Activated naive CD8-positive, alpha-beta T cell treated with anti-CD3 and anti-CD28 coated beads, Interleukin-2, amount 50 U/mL, for 16 hours (primary cell): ENCODE results near the gene PAPLN.
"Not testable (repeated sequence)": the region's sequence is repeated elsewhere in the genome, so short reads cannot be mapped to it uniquely, and the experiment has no call there.

Experiments
- DNase-seq: peaks from one replicate; pipeline ENCODE4 v3.0.0-alpha.2; 2020; ENCODE audit warnings: low read depth, low spot score

Gene PAPLN, protein sequence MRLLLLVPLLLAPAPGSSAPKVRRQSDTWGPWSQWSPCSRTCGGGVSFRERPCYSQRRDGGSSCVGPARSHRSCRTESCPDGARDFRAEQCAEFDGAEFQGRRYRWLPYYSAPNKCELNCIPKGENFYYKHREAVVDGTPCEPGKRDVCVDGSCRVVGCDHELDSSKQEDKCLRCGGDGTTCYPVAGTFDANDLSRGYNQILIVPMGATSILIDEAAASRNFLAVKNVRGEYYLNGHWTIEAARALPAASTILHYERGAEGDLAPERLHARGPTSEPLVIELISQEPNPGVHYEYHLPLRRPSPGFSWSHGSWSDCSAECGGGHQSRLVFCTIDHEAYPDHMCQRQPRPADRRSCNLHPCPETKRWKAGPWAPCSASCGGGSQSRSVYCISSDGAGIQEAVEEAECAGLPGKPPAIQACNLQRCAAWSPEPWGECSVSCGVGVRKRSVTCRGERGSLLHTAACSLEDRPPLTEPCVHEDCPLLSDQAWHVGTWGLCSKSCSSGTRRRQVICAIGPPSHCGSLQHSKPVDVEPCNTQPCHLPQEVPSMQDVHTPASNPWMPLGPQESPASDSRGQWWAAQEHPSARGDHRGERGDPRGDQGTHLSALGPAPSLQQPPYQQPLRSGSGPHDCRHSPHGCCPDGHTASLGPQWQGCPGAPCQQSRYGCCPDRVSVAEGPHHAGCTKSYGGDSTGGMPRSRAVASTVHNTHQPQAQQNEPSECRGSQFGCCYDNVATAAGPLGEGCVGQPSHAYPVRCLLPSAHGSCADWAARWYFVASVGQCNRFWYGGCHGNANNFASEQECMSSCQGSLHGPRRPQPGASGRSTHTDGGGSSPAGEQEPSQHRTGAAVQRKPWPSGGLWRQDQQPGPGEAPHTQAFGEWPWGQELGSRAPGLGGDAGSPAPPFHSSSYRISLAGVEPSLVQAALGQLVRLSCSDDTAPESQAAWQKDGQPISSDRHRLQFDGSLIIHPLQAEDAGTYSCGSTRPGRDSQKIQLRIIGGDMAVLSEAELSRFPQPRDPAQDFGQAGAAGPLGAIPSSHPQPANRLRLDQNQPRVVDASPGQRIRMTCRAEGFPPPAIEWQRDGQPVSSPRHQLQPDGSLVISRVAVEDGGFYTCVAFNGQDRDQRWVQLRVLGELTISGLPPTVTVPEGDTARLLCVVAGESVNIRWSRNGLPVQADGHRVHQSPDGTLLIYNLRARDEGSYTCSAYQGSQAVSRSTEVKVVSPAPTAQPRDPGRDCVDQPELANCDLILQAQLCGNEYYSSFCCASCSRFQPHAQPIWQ

DNA sequence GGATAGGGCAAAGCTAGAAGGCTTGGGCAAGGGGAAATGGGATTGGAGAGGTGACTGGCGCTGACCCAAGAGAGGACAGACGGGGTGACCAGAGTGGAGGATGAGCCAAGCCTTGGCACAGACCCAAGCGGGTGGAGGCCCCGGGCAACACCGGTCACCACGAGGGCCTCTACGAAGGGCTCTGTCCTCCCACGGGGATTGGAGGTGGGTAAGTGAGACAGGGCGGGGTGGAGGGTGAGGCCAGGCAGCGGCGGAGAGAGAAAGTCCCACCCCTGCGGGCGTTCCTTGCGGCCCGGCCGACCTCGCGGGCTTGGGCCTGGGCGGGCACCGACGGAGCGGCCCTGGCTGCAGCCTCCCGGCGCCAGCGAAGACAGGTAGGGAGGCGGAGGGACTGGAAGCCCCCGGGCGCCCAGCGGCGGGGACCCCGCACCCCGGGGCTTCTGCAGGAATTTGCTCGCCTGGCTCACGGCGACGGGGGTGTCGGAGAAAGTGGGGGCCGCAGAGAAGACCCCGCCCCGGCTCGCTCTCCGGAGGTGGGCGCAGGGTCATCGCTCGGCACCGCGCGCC lies at the start of gene PAPLN:
Gene PAPLN, plus strand, starts transcription at position 288 of the 567 bp plus-strand sequence. CDS start 2,273 bp downstream, outside the sequence.
- no peak for DNase-seq

DNA sequence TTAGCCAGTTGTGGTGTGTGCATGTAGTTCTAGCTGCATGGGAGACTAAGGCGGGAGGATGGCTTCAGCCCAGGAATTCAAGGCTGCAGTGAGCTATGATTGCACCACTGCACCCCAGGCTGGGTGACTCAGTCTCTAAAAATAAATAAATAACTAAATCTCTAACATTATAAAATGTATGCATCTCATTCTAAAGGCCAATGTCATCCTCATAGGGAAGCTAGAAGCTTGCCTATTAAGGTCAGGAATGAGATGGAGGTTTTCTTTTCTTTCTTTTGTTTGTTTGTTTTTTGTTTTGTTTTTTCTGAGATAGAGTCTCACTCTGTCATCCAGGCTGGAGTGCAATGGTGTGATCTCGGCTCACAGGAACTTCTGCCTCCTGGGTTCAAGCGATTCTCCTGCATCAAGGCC lies 48.8 kb upstream of the PAPLN start:
- no peak for DNase-seq

DNA sequence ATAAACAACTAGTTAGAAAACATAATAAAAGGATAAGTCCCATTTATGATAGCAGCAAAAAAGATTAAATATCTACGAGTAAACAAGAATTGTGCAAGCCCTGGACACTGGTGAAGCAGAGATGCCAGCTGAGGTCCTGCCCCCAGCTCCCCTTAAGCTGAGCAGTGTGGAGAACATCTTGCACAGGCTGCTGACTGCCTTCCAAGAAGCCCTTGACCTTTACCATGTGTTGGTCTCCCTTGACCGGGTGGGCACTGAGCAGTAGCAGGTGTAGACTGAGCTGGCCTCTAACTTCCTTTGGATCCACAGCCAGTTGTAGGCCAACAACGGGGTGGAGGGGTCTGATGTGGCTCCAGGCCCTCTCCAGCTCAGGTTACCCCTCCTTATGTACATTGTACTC lies 47.7 kb upstream of the PAPLN start:
- DNase-seq: no peak

DNA sequence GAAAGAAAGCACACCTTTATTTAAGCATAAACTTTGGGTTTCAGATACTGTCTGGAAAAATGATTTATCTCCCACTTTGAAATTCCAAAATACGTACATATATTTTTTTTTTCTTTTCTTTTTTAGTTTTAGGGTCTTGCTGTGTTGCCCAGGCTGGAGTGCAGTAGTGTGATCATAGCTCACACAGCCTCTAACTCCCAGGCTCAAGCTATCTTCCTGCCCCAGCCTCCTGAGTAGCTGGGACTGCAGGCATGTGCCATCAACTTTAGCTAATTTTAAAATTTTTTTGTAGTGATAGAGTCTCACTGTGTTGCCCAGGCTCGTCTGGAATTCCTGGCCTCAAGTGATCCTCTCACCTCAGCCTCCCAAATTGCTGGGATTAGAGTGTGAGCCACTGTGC lies 45.9 kb upstream of the PAPLN start:
- no peak for DNase-seq

DNA sequence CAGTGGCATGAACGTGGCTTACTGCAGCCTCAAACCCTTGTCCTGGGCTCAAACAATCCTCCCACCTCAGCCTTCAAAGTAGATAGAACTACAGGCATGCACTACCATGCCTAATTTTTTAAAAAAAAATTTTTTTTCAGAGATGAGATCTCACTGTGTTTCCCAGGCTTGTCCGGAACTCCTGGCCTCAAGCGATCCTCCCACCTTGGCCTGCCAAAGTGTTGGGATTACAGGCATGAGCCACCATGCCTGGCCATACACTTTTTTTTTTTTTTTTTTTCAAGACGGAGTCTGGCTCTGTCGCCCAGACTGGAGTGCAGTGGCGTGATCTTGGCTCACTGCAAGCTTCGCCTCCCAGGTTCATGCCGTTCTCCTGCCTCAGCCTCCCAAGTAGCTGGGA lies 43.0 kb upstream of the PAPLN start:
- DNase-seq: not testable (repeated sequence)

DNA sequence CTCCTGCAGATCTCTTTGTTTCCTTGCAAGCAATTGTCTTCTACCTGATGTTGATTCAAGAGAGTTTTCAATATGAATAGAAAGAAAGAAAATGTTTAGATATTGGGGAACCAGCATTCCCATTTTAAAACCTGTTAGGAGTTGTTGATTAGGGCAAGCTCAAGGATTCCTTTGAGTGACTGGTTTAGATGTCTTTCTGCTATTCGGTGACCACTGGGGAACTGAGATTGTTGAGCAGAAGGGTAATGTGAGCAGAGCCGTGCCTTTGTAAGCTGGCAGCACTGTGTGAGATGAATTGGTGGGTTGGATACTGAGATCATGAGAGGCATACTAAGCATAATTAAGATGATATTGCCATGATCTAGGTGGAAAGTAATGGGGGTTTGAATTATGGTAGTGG lies 39.1 kb upstream of the PAPLN start:
- DNase-seq: no peak

DNA sequence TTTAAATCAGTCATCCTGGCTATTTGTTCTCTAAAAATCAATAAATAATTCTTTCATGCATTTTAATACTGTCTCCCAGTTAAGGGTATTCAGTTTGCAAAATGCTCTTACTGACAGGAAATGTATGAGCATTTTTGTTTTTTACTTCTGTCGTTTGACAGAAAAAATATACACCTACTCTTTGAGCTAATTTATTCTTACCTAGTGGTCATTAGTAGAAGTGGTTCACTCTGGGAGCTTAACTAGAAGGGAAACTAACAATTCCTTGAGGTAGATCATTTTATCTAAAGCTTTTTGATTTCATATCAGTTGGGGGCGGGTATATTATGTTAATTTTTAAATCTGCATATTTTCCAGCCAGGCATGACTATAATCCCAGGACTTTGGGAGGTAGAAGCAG lies 33.8 kb upstream of the PAPLN start:
- DNase-seq: no peak

DNA sequence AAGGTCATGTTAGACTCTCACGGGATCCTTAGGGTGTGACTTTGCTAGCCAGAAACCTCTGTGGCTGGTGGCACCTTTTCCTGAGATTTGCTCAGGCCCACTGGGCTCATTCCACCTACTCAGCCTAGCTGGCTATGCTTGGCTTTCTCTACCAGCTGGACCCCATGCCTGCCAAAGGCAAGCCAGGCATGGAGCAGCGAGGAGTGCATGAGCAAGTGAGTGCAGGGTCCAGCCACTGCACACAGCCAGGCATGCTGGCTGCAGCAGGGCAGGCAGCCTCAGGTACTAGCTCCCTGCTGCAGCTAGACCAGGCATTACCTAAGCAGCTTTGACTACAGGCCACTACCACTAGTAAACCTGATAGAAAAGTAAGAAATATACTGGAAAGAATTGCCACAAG lies 29.7 kb upstream of the PAPLN start:
- no peak for DNase-seq

DNA sequence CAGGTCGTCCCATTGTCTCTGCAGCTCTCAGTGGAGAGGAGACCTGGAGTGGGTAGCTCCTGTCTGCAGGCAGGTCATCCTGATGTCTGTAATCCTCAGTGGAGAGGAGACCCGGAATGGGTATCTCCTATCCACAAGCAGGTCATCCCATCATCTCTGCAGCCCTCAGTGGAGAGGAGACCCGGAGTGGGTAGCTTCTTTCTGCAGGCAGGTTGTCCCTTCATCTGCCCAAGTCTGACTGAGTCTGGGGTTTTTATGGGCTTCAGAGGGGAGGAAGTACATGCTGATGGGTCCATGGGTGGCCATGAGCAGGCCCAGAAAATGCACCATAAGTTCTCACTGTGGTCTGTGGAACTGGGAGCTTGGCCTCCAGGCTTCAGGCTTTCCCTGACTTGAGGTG lies 28.9 kb upstream of the PAPLN start:
- no peak for DNase-seq

DNA sequence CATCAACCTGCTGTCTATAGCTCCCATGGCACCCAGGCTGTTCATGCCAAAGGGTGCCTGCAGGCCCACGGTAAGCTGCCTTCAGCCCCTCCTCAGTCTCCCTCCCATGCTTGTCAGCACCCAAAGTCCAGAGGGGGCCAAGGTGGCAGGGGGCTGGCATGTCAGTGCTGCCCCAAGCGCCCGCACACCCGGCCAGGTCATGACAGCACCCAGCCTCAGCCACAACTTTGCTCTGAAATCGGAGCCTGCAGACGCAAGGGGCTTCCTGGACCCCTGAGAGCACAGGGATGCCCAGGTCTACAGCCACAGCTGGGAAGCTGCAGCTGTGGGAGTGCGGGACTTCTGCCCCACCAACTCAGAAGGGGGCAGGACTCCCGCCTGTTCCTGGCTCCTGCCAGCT lies 28.5 kb upstream of the PAPLN start:
- DNase-seq: no peak

DNA sequence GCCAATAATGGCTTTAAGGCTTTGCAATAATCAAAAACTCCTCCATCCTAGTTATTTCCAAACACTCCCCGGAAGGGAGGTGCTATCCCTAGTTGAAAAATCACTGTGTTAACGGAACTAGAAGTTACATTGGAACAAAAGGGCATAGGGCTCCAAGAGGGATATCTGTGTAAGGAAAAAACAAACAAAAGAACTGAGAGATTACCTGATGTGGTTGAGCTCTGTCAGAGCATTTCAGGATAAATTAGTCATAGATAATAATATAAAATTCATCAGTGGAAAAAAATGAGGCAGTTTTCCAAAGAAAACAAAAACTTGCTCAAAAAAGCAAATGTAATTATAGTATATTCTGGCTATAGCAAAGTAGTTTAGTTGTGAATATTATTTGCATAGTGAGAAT lies 27.4 kb upstream of the PAPLN start:
- DNase-seq: no peak

DNA sequence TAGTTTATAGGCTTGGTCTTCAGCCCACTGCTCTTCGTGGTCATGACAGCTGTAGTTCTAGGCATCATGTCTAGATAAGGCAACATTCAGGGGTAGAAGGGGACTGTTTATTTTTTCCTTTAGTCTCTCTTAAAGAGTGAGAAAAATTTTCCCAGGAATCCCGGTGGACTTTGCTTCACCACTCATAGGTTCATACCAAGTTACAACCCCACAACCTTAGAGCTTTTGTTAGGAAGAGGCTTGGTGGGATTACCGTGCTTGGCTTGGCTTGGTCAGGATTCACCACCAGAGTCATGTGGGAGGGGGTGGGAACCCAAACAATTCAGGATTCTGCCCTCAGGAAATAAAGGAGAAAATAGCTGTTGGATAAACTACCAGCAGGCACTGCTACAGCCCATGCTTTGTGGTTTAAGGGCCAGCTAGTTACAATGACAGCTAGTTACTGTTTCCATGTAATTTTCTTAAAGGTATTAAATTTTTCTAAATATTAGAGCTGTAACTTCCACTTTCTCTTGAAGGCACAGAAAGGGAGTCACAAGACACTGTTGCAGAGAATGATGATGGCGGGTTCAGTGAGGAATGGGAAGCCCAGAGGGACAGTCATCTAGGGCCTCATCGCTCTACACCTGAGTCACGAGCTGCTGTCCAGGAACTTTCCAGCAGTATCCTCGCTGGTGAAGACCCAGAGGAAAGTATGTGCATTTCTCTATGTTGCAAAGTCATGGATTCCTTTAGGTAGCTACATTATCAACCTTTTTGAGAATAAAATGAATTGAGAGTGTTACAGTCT lies 25.9 kb upstream of the PAPLN start:
- DNase-seq: no peak

DNA sequence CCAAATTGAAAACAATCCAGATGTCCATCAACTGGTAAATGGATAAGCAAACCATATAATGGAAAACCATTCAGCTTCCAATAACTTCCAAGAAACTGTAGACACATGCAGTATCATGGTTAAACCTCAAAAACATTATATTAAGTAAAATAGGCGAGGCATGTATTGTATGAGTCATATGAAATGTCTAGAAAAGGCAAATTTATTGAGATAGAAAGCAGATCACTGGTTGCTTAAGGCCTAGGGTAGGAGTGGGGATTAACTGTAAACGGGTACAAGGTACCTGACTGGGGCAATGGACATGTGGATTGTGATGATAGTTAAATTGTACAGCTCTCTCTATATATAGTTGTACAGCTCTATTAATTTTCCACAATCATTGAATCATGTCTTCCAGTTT lies 21.3 kb upstream of the PAPLN start:
- no peak for DNase-seq

DNA sequence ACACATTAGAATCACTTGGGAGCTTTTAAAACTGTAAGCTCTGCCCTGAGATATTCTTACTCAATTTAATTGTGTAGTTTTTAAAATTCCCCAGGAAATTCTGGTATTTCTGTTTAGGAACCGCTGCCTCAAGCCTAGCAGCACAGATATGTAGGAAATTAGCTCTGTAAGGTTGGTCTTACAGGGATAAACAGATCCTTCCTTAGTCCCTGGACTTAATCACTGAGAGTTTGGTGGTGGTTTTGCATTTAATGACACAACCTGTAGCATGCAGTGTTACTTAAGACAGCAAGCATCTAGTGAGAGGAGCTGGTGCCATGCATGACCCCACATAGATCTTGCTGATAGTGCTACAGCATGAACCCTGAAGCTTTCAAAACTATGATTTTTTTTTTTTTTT lies 19.9 kb upstream of the PAPLN start:
- no peak for DNase-seq

DNA sequence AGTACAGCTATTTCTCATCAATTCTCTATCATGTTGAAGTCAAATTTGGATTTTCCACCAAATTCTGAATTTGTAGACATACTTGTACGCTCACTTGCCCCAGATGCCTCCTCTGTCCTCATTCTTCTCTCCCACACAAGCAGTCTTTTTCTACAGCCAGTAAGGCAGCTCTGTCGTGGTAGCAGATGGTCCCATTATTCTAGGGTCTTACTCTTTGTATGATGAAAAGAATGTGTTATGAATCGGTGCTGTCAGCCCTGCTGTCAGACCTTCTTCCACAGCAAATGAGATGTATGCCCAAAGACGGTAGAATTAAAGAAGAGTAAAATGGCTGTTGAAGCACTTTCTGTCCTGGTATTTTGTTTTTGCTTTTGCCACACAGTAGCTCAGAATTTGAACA lies 17.2 kb upstream of the PAPLN start:
- no peak for DNase-seq

DNA sequence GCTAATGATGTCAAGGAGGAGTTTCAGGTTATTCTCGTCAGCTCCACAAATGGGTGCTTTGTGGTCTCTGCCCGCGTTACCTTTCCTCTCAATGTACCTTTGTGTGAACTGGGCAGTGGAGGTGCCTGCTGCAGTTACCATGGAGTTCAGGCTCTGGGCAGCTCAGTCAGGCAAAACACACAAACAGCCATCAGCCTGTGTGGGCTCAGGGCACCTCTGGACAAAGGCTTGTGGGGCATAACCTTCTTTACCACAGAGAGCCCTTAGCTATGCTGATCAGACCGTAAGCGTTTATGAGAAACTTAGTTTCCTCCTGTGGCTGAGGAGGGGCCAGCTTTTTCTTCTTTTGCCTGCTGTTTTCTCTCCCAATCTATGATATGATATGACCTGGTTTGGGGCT lies 16.7 kb upstream of the PAPLN start:
- DNase-seq: no peak

DNA sequence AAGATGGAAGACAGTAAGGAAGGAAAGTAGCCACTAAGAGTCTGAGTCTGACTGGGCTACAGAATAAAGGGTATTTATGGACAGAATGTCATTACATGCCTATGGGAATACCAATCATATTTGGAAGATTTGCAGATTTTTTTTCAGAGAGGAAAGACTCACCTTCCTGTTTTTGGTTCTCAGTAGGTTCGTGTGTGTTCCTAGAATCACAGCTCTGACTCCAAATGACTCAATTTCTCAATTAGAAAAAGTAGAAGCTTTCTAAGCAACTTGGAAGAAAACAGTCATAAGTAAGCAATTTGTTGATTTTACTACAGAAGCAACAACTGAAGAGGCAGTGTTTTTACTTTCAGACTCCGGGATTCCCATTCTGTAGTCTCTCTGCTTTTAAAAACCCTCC lies 15.4 kb upstream of the PAPLN start:
- no peak for DNase-seq

DNA sequence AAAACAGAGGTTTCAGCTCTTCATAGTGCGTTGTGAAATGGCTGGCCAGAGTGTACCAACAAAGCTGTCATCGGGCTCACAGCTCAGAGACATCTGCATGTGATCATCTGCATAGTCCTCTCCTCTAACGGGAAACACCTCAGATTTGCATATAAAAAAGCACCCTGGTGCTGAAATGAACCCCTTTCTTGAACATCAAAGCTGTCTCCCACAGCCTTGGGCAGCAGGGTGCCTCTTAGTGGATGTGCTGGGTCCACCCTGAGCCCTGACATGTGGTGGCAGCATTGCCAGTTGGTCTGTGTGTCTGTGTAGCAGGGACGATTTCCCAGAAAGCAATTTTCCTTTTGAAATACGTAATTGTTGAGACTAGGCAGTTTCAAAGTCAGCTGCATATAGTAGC lies 14.3 kb upstream of the PAPLN start:
- no peak for DNase-seq

DNA sequence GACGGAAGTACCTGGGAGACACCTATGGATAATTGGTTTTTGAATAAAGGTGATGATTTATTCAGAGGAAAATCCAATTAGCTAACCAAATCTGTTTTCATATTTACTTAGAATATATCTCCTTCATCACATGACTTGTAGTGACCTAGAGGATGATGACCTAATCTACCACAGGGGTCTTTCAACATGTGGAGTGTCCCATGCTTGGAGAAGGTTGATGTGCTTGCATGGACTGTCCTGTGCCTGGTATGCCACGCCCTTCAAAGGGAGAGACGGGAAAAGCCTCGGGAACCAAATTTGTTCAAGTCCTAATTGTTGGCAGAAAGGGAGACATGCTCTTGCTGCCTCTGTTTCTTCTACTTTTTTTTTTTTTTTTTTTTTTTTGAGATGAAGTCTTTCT lies 11.8 kb upstream of the PAPLN start:
- no peak for DNase-seq

DNA sequence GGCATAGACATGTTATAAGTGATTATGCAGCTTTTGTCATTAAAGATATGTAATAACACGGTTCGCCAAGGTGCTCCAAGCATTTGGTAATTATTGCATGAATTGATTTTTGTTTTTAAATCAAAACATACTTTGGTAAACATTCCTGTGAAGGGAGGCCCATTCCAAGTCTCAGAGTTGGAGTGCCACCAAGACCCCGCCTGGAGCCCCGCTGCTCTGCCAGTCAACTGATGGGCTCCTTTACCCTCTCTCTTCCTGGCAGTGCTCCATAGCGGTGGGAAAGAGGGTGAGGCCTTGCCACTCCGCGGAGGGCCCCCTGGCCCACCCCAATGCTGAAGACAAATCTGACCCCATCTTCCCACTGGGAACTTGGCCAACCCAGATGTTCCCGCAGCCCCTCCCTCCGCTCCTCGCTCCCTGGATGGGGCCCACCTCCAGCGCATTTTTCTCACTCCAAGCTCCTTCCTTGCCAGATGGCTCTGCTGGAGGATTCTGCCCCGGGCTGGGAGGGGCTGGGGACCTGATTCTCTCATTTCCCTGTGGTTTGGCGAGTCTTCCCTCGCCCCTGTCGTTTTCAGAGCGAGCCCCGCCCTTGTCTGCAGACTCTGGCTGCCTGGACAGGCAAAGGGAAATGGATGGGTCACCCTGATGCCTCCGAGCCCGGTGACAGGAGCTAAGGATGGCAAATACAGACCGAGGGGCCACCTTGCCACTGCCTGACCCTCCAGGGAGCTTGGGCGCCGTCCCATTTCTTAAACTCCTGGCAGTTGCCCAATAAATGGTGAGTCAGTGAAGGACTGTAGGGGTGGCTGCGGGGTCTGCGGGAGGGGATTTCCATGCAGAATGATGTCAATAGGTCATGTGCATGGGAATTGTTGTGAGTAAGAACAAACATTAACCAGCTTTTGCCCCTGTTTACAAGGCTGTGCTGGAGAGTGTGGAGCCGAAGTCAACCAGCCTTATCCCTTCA lies 9.2 kb upstream of the PAPLN start:
- no peak for DNase-seq
